ENCODE data around the gene TM7SF3.

TM7SF3 gene

GRCh38 chr12:27014859-27015729 is 910 bp upstream of the TM7SF3 start:
- DNase-seq (ENCODE audit: low read depth): no peak

GRCh38 chr12:27013611-27014084 is 536 bp downstream of the TM7SF3 start:
- peak; percentile 55 for DNase-seq (ENCODE audit: low read depth)

- no peak for DNase-seq (ENCODE audit: low read depth)
Measured at GRCh38 chr12:27012982-27013255, 1.3 kb downstream of the TM7SF3 start.

- no peak for DNase-seq (ENCODE audit: low read depth)
Measured at GRCh38 chr12:27012239-27012981, 1.8 kb downstream of the TM7SF3 start.

- no peak for DNase-seq (ENCODE audit: low read depth)
Measured at GRCh38 chr12:27009881-27010301, 4.3 kb downstream of the TM7SF3 start.

- DNase-seq (ENCODE audit: low read depth): no peak
Measured at GRCh38 chr12:27008081-27008480, 6.1 kb downstream of the TM7SF3 start.

GRCh38 chr12:27006797-27007467 is 7.3 kb downstream of the TM7SF3 start:
- no peak for DNase-seq (ENCODE audit: low read depth)

- no peak for DNase-seq (ENCODE audit: low read depth)
Measured at GRCh38 chr12:27005495-27005894, 8.7 kb downstream of the TM7SF3 start.

- DNase-seq (ENCODE audit: low read depth): no peak
Measured at GRCh38 chr12:27003421-27004381, 10.5 kb downstream of the TM7SF3 start.

GRCh38 chr12:27002141-27002540 is 12.0 kb downstream of the TM7SF3 start:
- DNase-seq (ENCODE audit: low read depth): no peak

GRCh38 chr12:27001663-27002062 is 12.5 kb downstream of the TM7SF3 start:
- DNase-seq (ENCODE audit: low read depth): no peak

GRCh38 chr12:27000961-27001360 is 13.2 kb downstream of the TM7SF3 start:
- DNase-seq (ENCODE audit: low read depth): no peak

- DNase-seq (ENCODE audit: low read depth): no peak
Measured at GRCh38 chr12:26997003-26997402, 17.2 kb downstream of the TM7SF3 start.

GRCh38 chr12:26995706-26996105 is 18.5 kb downstream of the TM7SF3 start:
- no peak for DNase-seq (ENCODE audit: low read depth)

GRCh38 chr12:26994109-26994508 is 20.1 kb downstream of the TM7SF3 start:
- no peak for DNase-seq (ENCODE audit: low read depth)

- no peak for DNase-seq (ENCODE audit: low read depth)
Measured at GRCh38 chr12:26991826-26992225, 22.4 kb downstream of the TM7SF3 start.

GRCh38 chr12:26989873-26990272 is 24.3 kb downstream of the TM7SF3 start:
- no peak for DNase-seq (ENCODE audit: low read depth)

GRCh38 chr12:26988703-26989102 is 25.5 kb downstream of the TM7SF3 start:
- DNase-seq (ENCODE audit: low read depth): no peak

- no peak for DNase-seq (ENCODE audit: low read depth)
Measured at GRCh38 chr12:26987634-26988424, 26.4 kb downstream of the TM7SF3 start.

GRCh38 chr12:26982866-26983265 is 31.3 kb downstream of the TM7SF3 start:
- no peak for DNase-seq (ENCODE audit: low read depth)

- DNase-seq (ENCODE audit: low read depth): no peak
Measured at GRCh38 chr12:26979733-26980132, 34.5 kb downstream of the TM7SF3 start.

All from HS-27A (cell line).